ENCODE measurements around the gene HOXA5. TPM values are rescaled to one million over a fixed set of nuclear protein-coding genes. Genes with fewer than 3 reads are reported as not detected.

HOXA5 gene
- total and polyA plus RNA-seq, 10 of the 15 experiments (the other 5 are each of a cell fraction or from before 2014, with no cell fraction given): 0.05 to 0.13 TPM; not detected in 8

DNA sequence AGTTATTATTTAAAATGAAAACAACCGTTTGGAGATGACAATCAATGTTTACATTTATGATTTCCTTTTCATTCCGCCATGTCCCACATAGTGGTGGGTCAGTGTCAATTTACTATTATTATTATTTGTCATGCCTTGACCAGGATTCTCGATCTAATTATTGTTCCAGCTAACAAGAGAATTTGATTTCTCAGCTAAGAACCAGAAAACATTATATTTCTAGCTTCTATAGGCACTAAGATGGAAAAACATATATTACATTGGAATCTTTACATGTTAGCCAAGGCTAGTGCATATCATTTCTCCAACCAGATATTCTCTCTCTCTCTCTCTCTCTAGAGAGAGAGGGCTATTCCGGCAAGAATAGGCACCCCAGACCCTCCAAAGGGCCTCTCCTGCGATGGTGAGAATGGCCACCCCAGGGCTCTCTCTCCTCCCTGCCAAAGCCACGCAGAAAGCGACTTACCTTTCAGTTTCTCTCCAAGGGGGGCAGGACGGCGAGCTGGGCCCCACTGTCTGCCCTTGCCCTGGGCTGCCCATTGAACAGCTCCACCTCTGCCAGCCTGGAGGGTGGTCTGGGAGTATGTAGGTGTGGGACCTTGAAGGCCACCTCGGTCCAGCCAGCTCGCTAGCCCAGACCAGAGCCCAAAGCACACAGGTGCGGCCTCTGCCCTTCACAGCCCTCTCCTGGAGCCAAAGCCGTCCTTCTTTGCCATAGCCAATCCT is 6.5 kb upstream of the HOXA5 start (continued):
- TF ChIP-seq FOS (IDR thresholded peaks at IDR 0.05; ENCODE audit: borderline replicate concordance, extremely low read depth, insufficient read length) (no peak), SIN3A (IDR thresholded peaks at IDR 0.05; ENCODE audit: low read depth, low read length) (no peak), CREB1 (IDR thresholded peaks at IDR 0.05; ENCODE audit: low read depth) (no peak)

DNA sequence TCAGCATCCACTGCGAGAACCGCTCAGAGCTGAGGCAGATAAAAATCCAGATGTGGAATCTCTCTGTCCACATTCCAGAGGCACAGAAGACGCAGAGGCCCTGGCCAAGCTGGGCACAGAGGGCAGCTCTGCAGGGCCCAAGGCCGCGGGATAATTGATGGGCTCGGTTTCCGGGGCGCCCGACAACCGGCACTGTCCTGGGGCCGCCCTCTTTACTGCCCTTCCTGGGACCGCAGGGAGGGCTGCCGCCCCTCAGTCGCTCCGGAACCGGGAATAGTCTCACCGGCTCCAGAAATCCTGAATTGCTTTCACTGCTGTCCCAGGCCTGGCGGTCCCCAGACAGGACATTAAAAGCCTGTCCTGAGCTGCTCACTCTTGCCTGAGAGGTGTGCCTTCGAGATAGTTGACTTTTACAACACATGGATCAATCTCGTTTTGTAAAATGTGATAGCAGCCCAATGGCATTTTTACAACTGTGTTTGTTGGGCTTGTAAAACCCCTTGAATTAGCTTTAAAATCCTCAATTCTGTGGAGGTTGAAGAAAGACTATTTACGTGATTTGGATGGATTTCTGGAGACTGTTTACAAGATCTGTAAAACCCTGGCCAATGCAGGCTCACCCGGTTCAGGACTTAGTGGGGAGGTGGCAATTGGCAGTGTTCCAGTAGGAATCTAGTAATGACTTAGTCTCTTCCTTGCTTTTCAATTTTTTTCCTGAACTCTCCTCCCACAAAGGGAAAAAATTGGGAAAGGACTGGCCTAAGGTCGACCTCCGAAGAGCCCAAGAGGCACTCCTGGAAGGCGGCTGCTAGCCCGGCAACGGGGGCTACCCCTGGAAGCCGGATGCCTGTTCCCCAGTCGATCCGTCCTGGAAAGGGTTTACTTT is 5.5 kb upstream of the HOXA5 start:
- DNase-seq (ENCODE audit: low read depth, low spot score) (no peak), FAIRE-seq (no peak), ATAC-seq (no peak)
- no peaks in the 10 kb centered on the region for H4K20me1 ChIP-seq (ENCODE audit: control insufficient read depth, insufficient read depth)
- H3K36me3 ChIP-seq (ENCODE audit: control insufficient read depth in 2 of 2, insufficient read depth in 2 of 2, low read length in 1 of 2): no peaks in the 10 kb centered on the region
- no TSS peak for BruUV-seq (replicated peaks)
- H3K27ac ChIP-seq (ENCODE audit: control insufficient read depth, insufficient read depth): no peak overlapping the region
- WGBS (ENCODE audit: insufficient coverage, insufficient replicate concordance, low lambda C conversion rate, missing lambda C conversion rate): 38% methylated on average over 30 of the region's 30 CpGs
- H3K27me3 ChIP-seq (replicated peaks in 1 of 2; ENCODE audit: control insufficient read depth in 2 of 2, insufficient read depth in 2 of 2, low read length in 1 of 2): peaks cover 13 to 49% of the 10 kb centered on the region in 2 experiments
- RAD21 ChIA-PET (ENCODE audit: unreplicated experiment): interaction anchor here (0.6 to 2.8 kb wide), 6 partner anchors 12 to 462 kb away, joined by 3 to 10 read pairs (median 8); no protein-coding TSS in a partner anchor
- no peak overlapping the region for H2AFZ ChIP-seq (ENCODE audit: control insufficient read depth, low read depth, low read length)
- POLR2A ChIA-PET: interaction anchor here (0.5 kb wide), 1 partner anchor 85 kb away, joined by 3 read pairs; no protein-coding TSS in a partner anchor
- H3K4me2 ChIP-seq (ENCODE audit: control insufficient read depth, insufficient read depth): no peak overlapping the region
- H3K4me1 ChIP-seq (ENCODE audit: control insufficient read depth, insufficient read depth, low read length): no peaks in the 10 kb centered on the region; the same call in 1 of the 2 replicates
- intact Hi-C loops (cut with micrococcal nuclease; ENCODE audit: unreplicated experiment) (no loop called here), in situ Hi-C loops (cut with MboI) (no loop called here)
- H3K4me3 ChIP-seq: no peak overlapping the region
- CTCF ChIA-PET: interaction anchor here (0.6 to 5.5 kb wide), 12 partner anchors 10 to 779 kb away, joined by 3 to 38 read pairs (median 4); partner anchors contain the start of gene HOXA1
- TF ChIP-seq SUZ12 (IDR thresholded peaks at IDR 0.05; ENCODE audit: unreplicated experiment) (peak; percentile 23), SIX5 (IDR thresholded peaks at IDR 0.05; ENCODE audit: low read depth, low read length, severe bottlenecking) (no peak)
- no peak overlapping the region for H3K9ac ChIP-seq (ENCODE audit: control insufficient read depth, insufficient read depth, low read length)
- SMC1A ChIA-PET (ENCODE audit: uncharacterized antibody, unreplicated experiment): interaction anchor here (1.1 to 3.2 kb wide), 11 partner anchors 8 to 467 kb away, joined by 3 to 17 read pairs (median 4); partner anchors contain the start of gene SKAP2
- no peaks in the 10 kb centered on the region; the same call in 2 of the 3 replicates for H3K9me3 ChIP-seq (replicated peaks; ENCODE audit: control insufficient read depth, insufficient read depth, low read length)
- no peaks in the 10 kb centered on the region for H3K79me2 ChIP-seq (ENCODE audit: control insufficient read depth, insufficient read depth, low read length)
